HepG2 (cell line): Measurements from ENCODE around the gene C10orf71. TPM values are rescaled to one million over a fixed set of nuclear protein-coding genes. Genes with fewer than 3 reads are reported as not detected.
A peak's percentile ranks its signal among the peaks of the same experiment; 100 is the strongest.

Source experiments
- ATAC-seq: fragments of 200-7000 bp; cut with Tn5 transposase; 3 replicates; pipeline ENCODE4 v1.9.1; 2020; ENCODE audit warnings: mild to moderate bottlenecking, moderate library complexity
- BruUV-seq: library from RNA; stranded (reverse); fragments of 400-500 nt; replicated peaks from 2 replicates; lab custom pipeline; 2021; lab: Mats Ljungman, UMichigan
- CTCF ChIA-PET: fragments of 300-600 bp; formaldehyde crosslinking; extraction: SDS; loops from one replicate; lab custom pipeline; 2021; ENCODE audit warnings: low total read pairs, inconsistent platforms, low intra/inter-chr PET ratio; lab: Yijun Ruan, JAX
- POLR2A ChIA-PET: fragments of 350-600 bp; sonication (Branson Sonifier 250); formaldehyde crosslinking; loops from one replicate; lab custom pipeline; 2020; ENCODE audit warnings: antibody characterized with exemption, inconsistent platforms; lab: Yijun Ruan, JAX
- DNase-seq: peaks from one replicate; pipeline ENCODE4 v3.0.0-alpha.2; 2015; ENCODE audit warnings: low spot score
- FAIRE-seq: peaks from 3 replicates; lab custom pipeline; 2011; peaks lifted over from hg19 to GRCh38; lab: Jason Lieb, UNC
- H2AFZ ChIP-seq: one replicate; pipeline ENCODE4 v1.6.1; 2011; ENCODE audit warnings: low read length, inconsistent platforms
- H3K27ac ChIP-seq: fragments of 300-600 bp; 3 replicates; pipeline ENCODE4 v1.8.0; 2011; ENCODE audit warnings: mixed run types, mild to moderate bottlenecking, mixed read lengths, low read length, inconsistent platforms; ENCODE audit not compliant: insufficient read depth; ENCODE audit errors: extremely low read length
- H3K27me3 ChIP-seq, 2 experiments: fragments of 200-600 bp in 1 of 2; 2 replicates in 1 of 2; 3 replicates in 1 of 2; pipeline versions ENCODE4 v1.6.0 to v1.8.0; 2011; ENCODE audit warnings: low read length in 2 of 2, mild to moderate bottlenecking in 2 of 2, moderate library complexity in 2 of 2, inconsistent platforms in 1 of 2; ENCODE audit not compliant: insufficient read depth in 2 of 2, control insufficient read depth in 1 of 2
- H3K36me3 ChIP-seq, 2 experiments: fragments of 200-600 bp in 1 of 2; replicated peaks in 1 of 2; 2 replicates in 1 of 2; 3 replicates in 1 of 2; pipeline versions ENCODE4 v1.5.1 to v1.8.0; 2011; ENCODE audit warnings: low read length in 2 of 2, inconsistent platforms in 1 of 2; ENCODE audit not compliant: insufficient read depth in 2 of 2, control insufficient read depth in 1 of 2
- H3K4me1 ChIP-seq: 2 replicates; pipeline ENCODE4 v1.5.1; 2012; ENCODE audit warnings: low read length, inconsistent platforms; ENCODE audit not compliant: insufficient read depth
- H3K4me2 ChIP-seq: 2 replicates; pipeline ENCODE4 v1.6.0; 2011; ENCODE audit warnings: low read depth, low read length, inconsistent platforms
- H3K4me3 ChIP-seq, 3 experiments: fragments of 200-600 bp in 1 of 3; sonication (generic), shearing (Covaris generic) in 1 of 3; replicated peaks in 1 of 3; 2 replicates each; pipeline ENCODE4 v1.5.1; 2011 to 2016; ENCODE audit warnings: low read length in 3 of 3, inconsistent platforms in 2 of 3, low read depth in 2 of 3, mild to moderate bottlenecking in 2 of 3, control low read depth in 1 of 3, mixed read lengths in 1 of 3; ENCODE audit not compliant: insufficient read depth in 1 of 3
- H3K79me2 ChIP-seq: one replicate; pipeline ENCODE4 v1.6.1; 2011; ENCODE audit warnings: low read length, inconsistent platforms; ENCODE audit not compliant: insufficient read depth
- H3K9ac ChIP-seq: 2 replicates; pipeline ENCODE4 v1.6.0; 2011; ENCODE audit warnings: mild to moderate bottlenecking, low read depth, low read length, inconsistent platforms; ENCODE audit not compliant: insufficient read depth
- H3K9me3 ChIP-seq: 2 replicates; pipeline ENCODE4 v1.5.1; 2012; ENCODE audit warnings: mild to moderate bottlenecking, low read length
- H4K20me1 ChIP-seq: 2 replicates; pipeline ENCODE4 v1.6.0; 2011; ENCODE audit warnings: inconsistent platforms, mild to moderate bottlenecking, low read length, moderate library complexity; ENCODE audit not compliant: insufficient read depth
- ATF4 ChIP-seq, 2 experiments: fragments of 450-650 bp in 1 of 2; sonication (generic) in 1 of 2; formaldehyde crosslinking; IDR thresholded peaks; 2 replicates each; pipeline versions ENCODE4 v1.5.0 to v1.8.0; 2020 to 2022; ENCODE audit warnings: mild to moderate bottlenecking in 1 of 2, missing genetic modification reagents in 1 of 2
- CEBPG ChIP-seq: IDR thresholded peaks from 2 replicates; pipeline ENCODE4 v1.6.1; 2016
- CHD4 ChIP-seq: fragments of 200-600 bp; sonication (generic); IDR thresholded peaks from 2 replicates; pipeline ENCODE4 v1.7.0; 2017; ENCODE audit warnings: mild to moderate bottlenecking, low read length, borderline replicate concordance
- ELF3 ChIP-seq: IDR thresholded peaks from 2 replicates; pipeline ENCODE4 v1.6.1; 2016; ENCODE audit warnings: missing genetic modification reagents, missing compliant biosample characterization
- FOSL2 ChIP-seq: sonication (generic); formaldehyde crosslinking; IDR thresholded peaks from 2 replicates; pipeline ENCODE4 v1.4.0; 2020; ENCODE audit warnings: missing genetic modification reagents
- GATAD2A ChIP-seq: IDR thresholded peaks from 2 replicates; pipeline ENCODE4 v1.6.1; 2016
- HNF1B ChIP-seq: sonication (generic); formaldehyde crosslinking; IDR thresholded peaks from 2 replicates; pipeline ENCODE4 v1.5.1; 2020; ENCODE audit warnings: mild to moderate bottlenecking, moderate library complexity, missing genetic modification reagents
- HNF4G ChIP-seq, 2 experiments: sonication (generic) in 1 of 2; formaldehyde crosslinking in 1 of 2; IDR thresholded peaks; 2 replicates each; pipeline versions ENCODE4 v1.4.0 to v1.6.1; 2011 to 2020; ENCODE audit warnings: borderline replicate concordance in 2 of 2, low read depth in 2 of 2, mild to moderate bottlenecking in 2 of 2, low read length in 1 of 2, missing genetic modification reagents in 1 of 2, moderate library complexity in 1 of 2
- NFYC ChIP-seq: IDR thresholded peaks from 2 replicates; pipeline ENCODE4 v1.6.1; 2016; ENCODE audit warnings: missing genetic modification reagents, missing compliant biosample characterization
- POGZ ChIP-seq: sonication (generic); formaldehyde crosslinking; IDR thresholded peaks from 2 replicates; pipeline ENCODE4 v1.4.0; 2020; ENCODE audit warnings: mild to moderate bottlenecking, missing genetic modification reagents
- RORA ChIP-seq: sonication (generic); formaldehyde crosslinking; IDR thresholded peaks from 2 replicates; pipeline ENCODE4 v1.5.0; 2020; ENCODE audit warnings: mild to moderate bottlenecking, missing genetic modification reagents, moderate library complexity
- SIN3B ChIP-seq: fragments of 150-350 bp; IDR thresholded peaks from 2 replicates; pipeline ENCODE4 v1.6.1; 2014; ENCODE audit warnings: low read length
- TERF1 ChIP-seq: sonication (generic); formaldehyde crosslinking; IDR thresholded peaks from 2 replicates; pipeline ENCODE4 v1.8.0; 2022; ENCODE audit warnings: mild to moderate bottlenecking, missing genetic modification reagents, moderate library complexity
- YEATS4 ChIP-seq: sonication (generic); formaldehyde crosslinking; IDR thresholded peaks from 2 replicates; pipeline ENCODE4 v1.4.0; 2020; ENCODE audit warnings: missing genetic modification reagents, borderline replicate concordance
- ZC3H4 ChIP-seq: sonication (generic); formaldehyde crosslinking; IDR thresholded peaks from 2 replicates; pipeline ENCODE4 v1.4.0; 2020; ENCODE audit warnings: missing genetic modification reagents, borderline replicate concordance
- ZMAT5 ChIP-seq: sonication (generic); formaldehyde crosslinking; IDR thresholded peaks from 2 replicates; pipeline ENCODE4 v1.5.0; 2020; ENCODE audit warnings: mild to moderate bottlenecking, low read depth, missing genetic modification reagents, borderline replicate concordance
- ZNF333 ChIP-seq: sonication (generic); formaldehyde crosslinking; IDR thresholded peaks from 2 replicates; pipeline ENCODE4 v1.4.0; 2020; ENCODE audit warnings: mild to moderate bottlenecking, missing genetic modification reagents, borderline replicate concordance
- ZNF761 ChIP-seq: sonication (generic); formaldehyde crosslinking; conservative IDR thresholded peaks from 2 replicates; pipeline ENCODE4 v1.4.0; 2020; ENCODE audit warnings: mild to moderate bottlenecking, missing genetic modification reagents
- ZNF782 ChIP-seq: sonication (generic); formaldehyde crosslinking; IDR thresholded peaks from 2 replicates; pipeline ENCODE4 v1.4.0; 2020; ENCODE audit warnings: missing genetic modification reagents, mild to moderate bottlenecking, borderline replicate concordance
- ZZZ3 ChIP-seq: sonication (generic); formaldehyde crosslinking; IDR thresholded peaks from 2 replicates; pipeline ENCODE4 v1.4.0; 2020; ENCODE audit warnings: missing genetic modification reagents, mild to moderate bottlenecking, borderline replicate concordance
- WGBS: methylation state at CpG from one replicate; pipeline ENCODE4 v1.1.6; 2017; ENCODE audit warnings: low lambda C conversion rate; 5-methylcytosine and 5-hydroxymethylcytosine counted together
- in situ Hi-C: cut with HindIII; loops from 2 replicates; pipeline ENCODE4 v1.10.0; 2017; ENCODE audit warnings: low pct_unique_long_range_greater_than_20kb; ENCODE audit not compliant: extremely low pct_ligation_motif_present
- intact Hi-C: fragments of 100-400 bp; cut with micrococcal nuclease; formaldehyde crosslinking; loops from one replicate; pipeline ENCODE4 v1.10.0; 2022; ENCODE audit not compliant: unreplicated experiment
- polyA plus RNA-seq, 8 experiments: library from polyadenylated mRNA; depleted of rRNA in 3 of 8; stranded (reverse) in 7 of 8; unstranded in 1 of 8; fragments of >200 nt; fragmentation: Illumina TruSeq in 4 of 8; extraction: Trizol in 4 of 8; gene quantifications; 2 replicates each; pipeline versions ENCODE4 v1.2.1 to v1.2.3, GENCODE V29; 2011 to 2016; ENCODE audit warnings: low read depth in 4 of 8, missing spikeins in 1 of 8, mixed read lengths in 1 of 8; ENCODE audit not compliant: insufficient read depth in 1 of 8
- total RNA-seq, 5 experiments: library from RNA; depleted of rRNA; stranded (reverse); fragments of >200 nt; fragmentation: Illumina TruSeq; extraction: Trizol; gene quantifications; 2 replicates each; pipeline ENCODE4 v1.2.3, GENCODE V29; 2016; ENCODE audit warnings: low read depth in 1 of 5

Gene C10orf71
- total and polyA plus RNA-seq, 2 of the 13 experiments (the other 11 are each of a cell fraction or from before 2014, with no cell fraction given), result not detected

GRCh38 chr10:49362596-49363260 is 63.8 kb downstream of the C10orf71 start:
- in situ Hi-C loops (loop anchor here (10.0 kb wide), 1 partner anchor 388 kb away; no protein-coding TSS in a partner anchor), intact Hi-C loops (no loop called here)
- FAIRE-seq, result peak; percentile 75
- Histone ChIP-seq H4K20me1 (no peaks in the 10 kb centered on the region), H3K9me3 (no peaks in the 10 kb centered on the region), H3K9ac (no peak overlapping the region), H3K36me3 (no peaks in the 10 kb centered on the region), H3K4me1 (peaks cover 43% of the 10 kb centered on the region), H3K4me3 (no peak overlapping the region), H3K79me2 (no peaks in the 10 kb centered on the region), H3K4me2 (peak overlapping the region; percentile 51), H3K27ac (no peak overlapping the region), H2AFZ (no peak overlapping the region), H3K27me3 (no peaks in the 10 kb centered on the region; a peak in 1 of 5 replicates)
- WGBS, result 45% methylated on average over 8 of the region's 10 CpGs
- CTCF ChIA-PET, result no interaction called here
- DNase-seq, result peak; percentile 87
- ATAC-seq, result peak; percentile 89
- POLR2A ChIA-PET, result interaction anchor here (1.3 kb wide), 1 partner anchor 176 kb away, joined by 6 read pairs; the partner anchor contains the start of gene ERCC6
- BruUV-seq, result no TSS peak
- TF ChIP-seq NFYC (no peak), POGZ (CRISPR knock-in tag) (0 out of 2 replicates have a peak, but pooled peaks have one; percentile 40), ELF3 (CRISPR knock-in tag) (0 out of 2 replicates have a peak, but pooled peaks have one; percentile 38), CHD4 (no peak), HNF1B (CRISPR knock-in tag) (peak; percentile 96), ZC3H4 (CRISPR knock-in tag) (no peak), YEATS4 (CRISPR knock-in tag) (no peak), ZNF761 (CRISPR knock-in tag) (no peak), CEBPG (CRISPR knock-in tag) (0 out of 2 replicates have a peak, but pooled peaks have one; percentile 10), RORA (CRISPR knock-in tag) (no peak), FOSL2 (CRISPR knock-in tag) (peak; percentile 99), ZNF782 (CRISPR knock-in tag) (no peak), ZNF333 (CRISPR knock-in tag) (no peak), ZZZ3 (CRISPR knock-in tag) (no peak), TERF1 (CRISPR knock-in tag) (no peak), HNF4G (IDR thresholded peaks at IDR 0.05; ENCODE audit: borderline replicate concordance, low read depth, low read length) (peak; percentile 18; the same call in 1 of the 2 replicates), HNF4G (CRISPR knock-in tag; IDR thresholded peaks at IDR 0.05; ENCODE audit: borderline replicate concordance, low read depth) (no peak), GATAD2A (CRISPR knock-in tag) (peak; percentile 70), ATF4 (CRISPR knock-in tag; IDR thresholded peaks at IDR 0.05) (no peak), SIN3B (no peak), ZMAT5 (CRISPR knock-in tag) (no peak)
